HG03520 (cell line): ENCODE measurements around the gene PDCD10.

Source experiments
- ATAC-seq: cut with Tn5 transposase; IDR thresholded peaks from one replicate; pipeline ENCODE4 v1.9.1; 2021; ENCODE audit warnings: mild to moderate bottlenecking, moderate library complexity; ENCODE audit not compliant: unreplicated experiment

PDCD10 gene

GRCh38 chr3:167735233-167736138 lies 794 bp upstream of the PDCD10 start, which contains the start of gene SERPINI1:
SERPINI1 (plus strand) TSS chr3:167735721; CDS start chr3:167789129, 53,408 bp downstream.
- peak; percentile 49 for ATAC-seq

GRCh38 chr3:167733961-167734497 lies 663 bp downstream of the PDCD10 start:
- ATAC-seq = no peak

DNA sequence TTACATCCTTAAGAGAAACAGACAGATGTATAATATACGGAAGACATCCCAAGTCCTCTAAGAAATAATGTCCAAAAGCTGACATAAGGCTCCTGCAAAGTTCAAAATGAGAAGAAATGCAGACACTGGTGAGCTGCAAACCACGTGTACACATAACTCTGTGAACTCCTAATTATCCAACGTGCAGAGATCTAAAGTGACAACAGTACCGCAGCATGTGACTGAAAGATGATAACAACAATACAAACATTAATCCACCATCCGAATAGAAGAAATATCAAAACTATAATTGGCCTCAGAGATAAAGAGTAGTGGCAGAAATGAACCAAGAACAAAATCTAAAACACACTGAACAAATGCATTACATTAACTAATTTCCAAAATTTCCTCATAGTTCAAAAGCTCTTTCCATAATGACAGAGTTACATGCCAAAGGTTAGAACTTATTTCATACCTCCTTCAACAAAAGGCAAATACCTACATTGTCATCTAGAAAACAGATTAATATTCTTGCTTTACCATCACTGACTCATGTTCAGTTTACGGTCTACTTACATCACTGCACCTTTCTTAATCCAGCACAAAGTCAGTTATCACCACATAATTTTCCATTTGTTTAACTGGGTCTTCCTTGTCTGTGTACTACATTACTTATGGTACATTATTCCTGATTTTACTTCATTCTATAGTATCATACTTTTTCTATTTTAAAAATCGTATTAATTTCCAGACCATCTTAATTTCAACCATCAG lies 2.2 kb downstream of the PDCD10 start:
- ATAC-seq = no peak

DNA sequence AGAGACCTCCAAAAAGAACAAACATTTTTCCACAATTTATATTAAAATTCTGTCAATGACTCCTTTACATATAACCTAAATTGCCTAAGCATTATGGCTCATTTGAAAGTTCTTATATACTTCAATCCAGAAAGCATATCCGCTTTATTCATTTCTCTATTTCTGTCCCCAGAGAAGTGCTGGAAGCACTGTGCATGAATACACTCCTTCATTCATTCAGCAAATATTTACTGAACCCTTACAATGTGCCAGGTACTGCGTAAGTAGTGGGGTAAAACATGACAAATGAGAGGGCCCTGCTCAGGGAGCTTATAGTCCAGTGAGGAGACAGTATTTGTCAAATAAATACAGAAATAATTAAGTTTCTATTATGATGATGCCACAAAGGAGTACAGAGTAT lies 3.3 kb downstream of the PDCD10 start:
- ATAC-seq = no peak

DNA sequence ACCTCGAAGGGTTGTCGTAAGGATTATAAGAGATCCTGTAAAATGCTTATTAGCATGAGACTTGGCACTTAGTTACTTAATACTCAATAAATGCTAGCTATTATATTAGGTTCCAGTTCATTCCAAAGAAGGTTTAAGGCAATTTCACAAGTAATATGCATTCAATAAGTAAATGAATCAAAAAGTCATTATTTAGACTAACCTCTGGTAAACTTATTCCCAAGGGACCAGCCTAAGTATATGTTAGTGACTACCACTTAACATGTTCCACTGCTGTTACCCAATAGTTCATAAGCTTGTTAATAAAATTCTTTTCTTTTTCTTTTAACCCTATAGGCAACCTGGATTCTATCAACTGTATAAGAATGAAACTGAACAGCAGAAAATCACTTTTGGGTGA lies 5.1 kb downstream of the PDCD10 start:
- ATAC-seq = no peak

DNA sequence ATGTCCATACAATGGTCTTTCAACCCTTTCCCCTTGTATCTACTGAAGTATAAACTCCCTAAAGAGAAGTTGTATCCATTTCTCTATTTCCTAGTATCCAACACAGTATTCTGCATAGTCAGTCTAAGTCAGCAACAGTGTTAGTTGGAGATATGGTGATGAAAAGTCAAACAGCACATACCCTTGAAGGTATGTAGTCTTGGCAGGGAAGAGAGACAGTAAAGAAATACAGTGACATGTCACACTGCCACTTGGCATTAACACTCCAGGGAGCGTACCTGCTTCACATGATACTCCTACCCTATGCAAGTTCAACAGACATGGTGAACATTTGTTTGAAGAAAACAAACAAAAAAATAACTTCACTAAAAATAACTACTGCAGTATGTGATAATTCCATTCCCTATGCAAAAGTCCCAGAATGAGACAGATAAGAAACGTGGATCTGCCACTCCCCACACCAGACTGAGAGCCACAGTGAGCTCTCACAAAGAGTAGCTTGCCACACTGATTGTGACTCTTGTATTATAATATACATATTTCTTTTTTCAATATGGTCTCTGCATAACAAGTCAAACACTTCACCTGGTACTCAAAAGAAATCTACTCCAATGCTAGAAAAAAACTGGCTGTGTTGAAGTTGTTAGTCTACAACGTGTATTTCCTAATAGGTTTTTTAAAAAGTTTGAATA lies 5.9 kb downstream of the PDCD10 start:
- ATAC-seq = no peak

GRCh38 chr3:167728176-167728575 lies 6.5 kb downstream of the PDCD10 start:
- ATAC-seq = no peak

DNA sequence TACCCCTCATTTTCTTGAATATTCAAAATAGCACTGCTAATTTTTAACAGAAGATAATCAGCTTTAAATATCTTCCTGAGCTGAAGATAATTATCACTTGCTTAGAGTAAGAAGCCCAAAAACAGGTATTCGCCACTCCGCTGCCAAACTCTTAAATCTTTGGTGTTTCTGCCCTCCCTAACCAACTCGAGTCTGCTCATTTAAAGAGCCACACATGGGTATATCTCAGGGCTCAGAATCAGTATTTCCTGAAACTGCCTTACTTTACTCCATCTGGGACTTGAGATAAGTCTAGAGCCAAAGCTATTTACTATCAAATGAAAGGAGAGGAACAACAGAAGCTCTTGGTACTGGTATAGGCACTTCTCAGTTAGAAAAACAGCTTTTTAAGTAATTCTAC lies 10.8 kb downstream of the PDCD10 start:
- ATAC-seq = no peak

- no peak for ATAC-seq
Measured at GRCh38 chr3:167723025-167723512, 11.6 kb downstream of the PDCD10 start.

DNA sequence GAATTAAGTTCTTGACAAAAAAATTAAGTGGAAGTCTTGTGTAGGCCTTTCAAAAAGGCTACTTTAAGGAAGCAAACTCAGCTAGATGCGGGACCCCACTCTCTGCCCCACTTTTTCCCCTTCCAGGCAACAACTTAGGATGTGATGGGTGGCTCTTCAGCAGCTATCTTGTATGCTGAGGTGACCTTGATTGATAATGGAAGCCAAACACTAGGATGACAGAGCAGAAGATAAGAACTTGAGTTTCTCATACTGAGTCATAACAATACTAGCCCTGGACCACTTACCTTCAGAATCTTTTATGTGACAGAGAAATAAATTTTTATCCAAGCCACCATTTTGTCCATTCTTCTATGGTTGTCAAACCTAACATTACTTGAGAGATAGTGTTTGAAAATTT lies 16.1 kb downstream of the PDCD10 start:
- ATAC-seq = no peak

- ATAC-seq = no peak
Measured at GRCh38 chr3:167716920-167717319, 17.8 kb downstream of the PDCD10 start.

DNA sequence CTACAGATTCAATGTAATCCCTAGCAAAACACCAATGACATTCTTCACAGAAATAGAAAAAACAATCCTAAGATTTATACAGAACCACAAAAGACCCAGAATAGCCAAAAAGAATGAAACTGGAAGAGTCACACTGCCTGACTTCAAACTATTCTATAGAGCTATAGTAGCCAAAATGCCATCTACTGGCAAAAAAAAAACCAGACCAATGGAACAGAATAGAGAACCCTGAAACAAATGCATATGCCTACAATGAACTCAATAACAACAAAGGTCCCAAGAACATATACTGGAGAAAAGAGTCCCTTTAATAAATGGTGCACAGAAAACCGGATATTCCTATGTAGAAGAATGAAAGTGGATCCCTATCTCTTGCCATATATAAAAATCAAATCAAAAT lies 19.8 kb downstream of the PDCD10 start:
- ATAC-seq = no peak

DNA sequence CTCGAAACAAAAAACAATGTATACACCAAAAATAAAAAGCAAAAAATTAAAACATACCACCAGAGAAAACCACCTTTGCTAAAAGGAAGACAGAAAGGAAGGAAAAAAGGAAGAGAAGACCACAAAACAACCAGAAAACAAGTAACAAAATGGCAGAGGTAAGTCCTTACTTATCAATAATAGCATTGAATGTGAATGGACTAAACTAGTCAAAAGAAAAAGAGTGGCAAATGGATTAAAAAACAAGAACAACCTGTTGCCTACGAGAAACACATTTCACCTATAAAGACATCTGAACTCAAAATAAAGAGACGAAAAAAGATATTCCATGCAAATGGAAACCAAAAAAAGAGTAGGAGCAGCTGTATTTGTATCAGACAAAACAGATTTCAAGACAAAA lies 22.2 kb downstream of the PDCD10 start:
- no peak for ATAC-seq

DNA sequence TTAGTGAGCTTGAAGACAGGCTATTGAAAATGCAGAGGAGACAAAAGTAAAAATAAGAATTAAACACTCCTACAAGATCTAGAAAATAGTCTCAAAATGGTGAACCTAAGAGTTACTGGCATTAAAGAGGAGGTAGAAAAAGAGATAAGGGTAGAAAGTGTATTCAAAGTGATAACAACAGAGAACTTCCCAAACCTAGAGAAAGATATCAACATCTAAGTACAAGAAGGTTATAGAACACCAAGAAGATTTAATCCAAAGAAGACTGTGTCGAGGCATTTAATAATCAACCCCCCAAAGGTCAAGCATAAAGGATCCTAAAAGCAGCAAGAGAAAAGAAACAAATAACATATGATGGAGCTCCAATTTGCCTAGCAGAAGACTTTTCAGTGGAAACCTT lies 23.3 kb downstream of the PDCD10 start:
- ATAC-seq = no peak

- ATAC-seq = no peak
Measured at GRCh38 chr3:167710552-167710951, 24.1 kb downstream of the PDCD10 start.

GRCh38 chr3:167709690-167710089 lies 25.0 kb downstream of the PDCD10 start:
- ATAC-seq = no peak

DNA sequence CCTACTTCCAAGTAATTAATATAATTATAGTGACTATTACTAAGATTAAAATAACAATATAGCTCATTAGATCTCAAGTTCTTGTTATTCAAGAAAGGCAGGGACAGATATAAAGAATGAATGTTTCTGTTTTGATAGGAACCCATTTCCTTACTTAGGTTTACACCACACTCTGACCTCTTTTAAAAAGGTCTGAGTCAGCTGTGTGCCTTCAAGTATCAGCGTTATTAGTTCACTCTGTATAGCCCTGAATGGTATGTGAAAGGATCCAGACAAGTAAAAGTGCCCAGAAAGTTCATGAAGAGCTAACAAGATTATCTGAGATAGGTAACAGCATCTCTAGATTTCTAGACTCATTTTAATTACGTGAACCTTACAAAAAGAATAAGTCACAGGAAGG lies 28.9 kb downstream of the PDCD10 start:
- no peak for ATAC-seq

- no peak for ATAC-seq
Measured at GRCh38 chr3:167700926-167701325, 33.8 kb downstream of the PDCD10 start.

- ATAC-seq = no peak
Measured at GRCh38 chr3:167700046-167700445, 34.6 kb downstream of the PDCD10 start.

GRCh38 chr3:167694121-167694520 lies 40.6 kb downstream of the PDCD10 start:
- ATAC-seq = no peak

- peak; percentile 100 for ATAC-seq
Measured at GRCh38 chr3:167691366-167691765, 43.3 kb downstream of the PDCD10 start.
